HG03520 (cell line): ENCODE data around the gene JAK2.
"Not testable (repeated sequence)": the region's sequence is repeated elsewhere in the genome, so short reads cannot be mapped to it uniquely, and the experiment has no call there.

Experiments
- ATAC-seq: cut with Tn5 transposase; IDR thresholded peaks from one replicate; pipeline ENCODE4 v1.9.1; 2021; ENCODE audit warnings: mild to moderate bottlenecking, moderate library complexity; ENCODE audit not compliant: unreplicated experiment

The JAK2 gene

DNA sequence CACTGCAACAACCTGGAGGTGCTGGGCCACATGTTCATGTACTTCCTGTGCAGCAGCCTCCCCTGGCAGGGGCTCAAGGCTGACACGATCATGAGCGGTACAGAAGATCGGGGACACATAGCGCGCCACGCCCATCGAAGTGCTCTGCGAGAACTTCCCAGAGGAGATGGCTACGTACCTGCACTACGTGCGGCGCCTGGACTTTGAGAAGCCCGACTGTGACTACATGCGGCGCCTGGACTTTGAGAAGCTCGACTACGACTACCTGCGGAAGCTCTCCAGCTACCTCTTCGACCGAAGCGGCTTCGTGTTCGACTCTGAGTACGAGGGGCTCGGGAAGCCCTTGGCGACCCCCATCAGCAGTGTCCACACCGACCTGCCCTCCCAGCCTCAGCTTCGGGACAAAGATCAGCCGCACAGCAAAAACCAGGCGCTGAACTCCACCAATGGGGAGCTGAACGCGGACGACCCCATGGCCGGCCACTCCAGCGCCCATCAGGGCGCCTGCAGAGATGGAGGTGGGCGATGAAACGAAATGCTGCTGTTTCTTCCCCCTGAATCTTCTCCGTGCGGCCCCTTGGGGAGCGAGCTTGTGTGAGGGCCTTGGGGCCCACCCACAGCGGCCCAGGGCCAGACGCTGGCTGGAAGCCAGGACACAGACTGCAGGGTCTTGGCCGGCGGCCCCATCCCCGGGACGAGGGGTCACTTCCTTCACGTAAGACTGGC lies 56.5 kb downstream of the JAK2 start:
- no peak for ATAC-seq

DNA sequence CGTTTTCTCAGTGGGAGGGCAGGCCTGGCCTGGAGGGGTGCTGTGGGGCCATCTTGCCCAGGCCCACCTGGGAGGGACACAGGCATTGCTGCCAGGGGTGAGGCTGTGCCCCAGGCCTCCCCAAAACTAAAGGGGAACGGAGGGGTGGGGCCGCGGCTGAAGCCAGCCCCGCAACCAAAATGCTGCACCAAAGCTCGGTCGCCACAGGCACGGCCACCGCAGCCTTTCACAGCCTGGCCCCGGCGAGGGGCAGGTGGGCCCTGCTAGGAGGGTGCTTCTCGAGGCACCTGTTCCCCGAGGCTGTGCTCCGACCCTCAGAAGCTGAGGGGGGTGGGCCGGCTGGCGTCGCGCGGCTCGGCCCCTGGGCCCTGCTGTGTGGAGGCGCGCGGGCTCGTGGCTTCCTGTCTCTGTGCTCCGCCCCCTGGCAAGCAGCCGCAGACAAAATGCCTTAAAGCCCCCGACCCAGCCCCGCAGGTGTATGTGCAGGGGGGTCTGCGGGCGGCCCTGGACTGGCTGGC lies 57.6 kb downstream of the JAK2 start:
- no peak for ATAC-seq

DNA sequence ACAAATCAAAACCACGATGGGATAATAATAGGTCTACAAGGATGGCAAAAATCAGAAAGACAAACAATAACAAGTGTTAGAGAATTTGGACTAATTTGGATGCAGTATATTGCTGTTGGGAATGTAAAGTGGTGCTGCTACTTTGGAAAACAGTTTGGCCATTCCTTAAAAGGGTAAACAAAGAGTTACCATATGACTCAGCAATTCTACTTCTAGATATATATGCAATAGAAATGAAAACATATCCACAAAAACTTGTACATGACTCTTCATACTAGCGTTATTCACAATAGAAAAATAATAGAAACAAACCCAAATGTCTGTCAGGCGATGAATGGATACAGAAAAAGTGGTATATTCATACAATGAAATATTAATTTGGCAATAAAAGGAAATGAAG lies 58.3 kb downstream of the JAK2 start:
- ATAC-seq = no peak

DNA sequence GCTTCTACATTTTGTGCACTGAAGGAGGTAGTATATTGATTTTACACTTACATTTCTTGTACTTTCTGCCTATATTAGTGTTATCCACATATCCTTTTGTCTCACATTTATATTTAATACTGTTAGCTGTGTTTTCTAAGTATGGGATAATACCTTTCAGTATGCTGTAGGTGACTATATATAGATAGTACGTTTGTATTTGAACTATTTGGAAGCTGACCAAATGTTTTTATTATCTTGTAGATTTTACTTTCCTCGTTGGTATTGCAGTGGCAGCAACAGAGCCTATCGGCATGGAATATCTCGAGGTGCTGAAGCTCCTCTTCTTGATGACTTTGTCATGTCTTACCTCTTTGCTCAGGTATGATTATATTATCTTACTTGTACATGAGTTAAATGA lies 59.1 kb downstream of the JAK2 start:
- no peak for ATAC-seq

DNA sequence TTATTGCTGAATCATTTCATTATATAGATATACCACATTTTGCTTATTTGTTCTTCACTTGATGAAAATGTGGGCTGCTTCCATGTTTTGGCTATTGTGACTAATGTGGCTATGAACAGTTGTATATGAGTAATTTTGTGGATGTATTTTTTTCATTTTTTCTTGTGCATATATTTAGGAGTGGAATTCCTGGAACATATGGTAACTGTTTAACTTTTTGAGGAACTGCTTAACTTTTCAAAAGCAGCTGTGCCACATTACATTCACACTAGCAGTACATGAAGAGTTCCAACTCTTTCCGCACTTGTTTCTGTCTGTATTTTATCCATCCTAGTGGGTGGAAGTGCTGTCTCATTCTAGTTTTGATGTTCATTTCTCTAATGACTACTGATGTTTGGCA lies 67.8 kb downstream of the JAK2 start:
- no peak for ATAC-seq

DNA sequence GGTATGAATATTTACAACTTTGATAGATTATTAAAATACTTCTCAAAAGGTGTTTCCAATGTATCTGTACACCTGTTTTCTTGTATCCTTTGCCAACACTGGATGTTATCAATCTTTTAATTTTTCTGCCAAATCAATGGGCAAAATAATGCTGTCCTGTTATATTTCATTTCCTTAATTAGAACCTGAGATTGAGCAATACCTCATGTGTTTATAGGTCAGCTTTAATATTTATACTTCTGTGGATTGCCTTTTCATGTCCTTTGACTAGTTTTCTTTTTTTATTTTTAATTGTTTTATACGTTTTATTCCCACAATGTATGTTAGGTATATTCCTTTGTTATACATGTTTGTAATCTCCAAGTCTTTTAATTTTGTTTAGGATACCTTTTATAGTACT lies 77.6 kb downstream of the JAK2 start:
- no peak for ATAC-seq

DNA sequence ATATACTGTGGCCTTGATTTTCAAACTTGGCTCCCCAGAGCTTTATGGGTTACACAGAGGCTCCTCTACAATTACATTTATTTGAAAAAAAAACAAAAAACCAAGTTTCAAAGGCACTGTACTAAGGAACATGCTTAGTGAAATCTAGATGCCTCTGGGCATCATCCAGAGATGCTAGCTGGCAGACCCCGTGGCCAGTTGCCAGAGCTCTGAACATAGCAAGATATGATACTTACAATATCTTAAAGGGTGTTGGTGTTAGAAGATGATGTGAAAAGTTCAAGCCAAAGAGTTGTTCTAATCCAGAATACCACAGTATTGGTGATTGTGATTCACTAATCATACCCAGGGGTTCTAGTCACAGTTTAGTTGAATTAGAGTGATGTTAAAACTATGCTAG lies 87.8 kb downstream of the JAK2 start:
- no peak for ATAC-seq

DNA sequence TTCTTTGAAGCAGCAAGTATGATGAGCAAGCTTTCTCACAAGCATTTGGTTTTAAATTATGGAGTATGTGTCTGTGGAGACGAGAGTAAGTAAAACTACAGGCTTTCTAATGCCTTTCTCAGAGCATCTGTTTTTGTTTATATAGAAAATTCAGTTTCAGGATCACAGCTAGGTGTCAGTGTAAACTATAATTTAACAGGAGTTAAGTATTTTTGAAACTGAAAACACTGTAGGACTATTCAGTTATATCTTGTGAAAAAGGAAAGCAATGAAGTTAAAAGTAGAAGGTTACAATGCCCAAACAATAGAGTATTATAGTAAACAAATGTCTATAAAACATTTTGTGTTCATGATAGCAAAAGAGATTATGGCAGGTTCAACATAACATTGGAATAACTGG lies 88.6 kb downstream of the JAK2 start:
- ATAC-seq = no peak

DNA sequence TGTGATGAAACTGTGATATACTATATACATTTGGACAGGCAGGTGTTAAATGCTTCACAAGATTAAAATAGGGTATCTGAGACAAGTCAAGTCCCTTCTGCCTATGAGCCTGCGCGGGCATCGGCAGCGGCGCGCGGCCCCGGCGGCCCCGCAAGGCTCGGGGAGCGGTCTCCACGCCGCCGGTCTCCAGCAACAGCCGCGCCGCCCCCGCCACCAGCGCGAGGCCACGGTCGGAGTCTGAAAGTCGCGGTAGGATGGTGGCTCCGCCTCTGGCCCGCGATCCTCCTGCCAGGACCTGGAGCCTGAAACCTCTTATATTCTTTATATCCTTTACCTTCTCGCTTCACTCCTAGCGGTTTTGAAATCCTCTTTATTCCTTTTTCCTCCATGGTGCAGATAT lies 100.9 kb downstream of the JAK2 start:
- no peak for ATAC-seq

DNA sequence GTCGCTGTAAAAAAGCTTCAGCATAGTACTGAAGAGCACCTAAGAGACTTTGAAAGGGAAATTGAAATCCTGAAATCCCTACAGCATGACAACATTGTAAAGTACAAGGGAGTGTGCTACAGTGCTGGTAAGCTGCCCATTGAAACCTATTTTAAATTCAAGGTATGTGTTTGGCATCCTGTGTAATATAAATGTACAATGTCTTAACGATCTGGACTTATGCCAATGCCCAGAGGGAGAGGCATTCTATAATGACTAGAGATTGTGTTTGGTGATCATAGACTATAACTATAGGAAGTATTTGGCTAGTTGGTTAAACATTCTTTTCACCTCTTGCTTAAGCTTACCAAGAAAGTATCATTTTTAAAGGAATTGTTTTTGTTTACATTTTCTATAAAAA lies 104.7 kb downstream of the JAK2 start:
- no peak for ATAC-seq

DNA sequence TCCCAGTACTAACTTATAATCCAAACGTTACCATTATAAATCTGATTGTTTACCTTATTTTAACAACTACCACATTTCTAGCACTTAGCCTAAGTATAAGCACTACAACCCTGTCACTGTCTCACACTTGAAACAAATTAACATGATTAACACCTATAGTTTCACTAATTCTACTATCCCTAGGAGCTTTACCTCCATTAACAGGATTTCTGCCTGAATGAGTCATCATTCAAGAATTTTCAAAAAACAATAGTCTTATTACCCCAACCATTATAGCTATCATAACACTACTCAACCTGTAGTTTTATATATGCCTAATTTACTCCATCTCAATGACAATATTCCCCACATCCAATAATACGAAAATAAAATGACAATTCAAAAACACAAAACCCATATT lies 110.7 kb downstream of the JAK2 start:
- no peak for ATAC-seq

DNA sequence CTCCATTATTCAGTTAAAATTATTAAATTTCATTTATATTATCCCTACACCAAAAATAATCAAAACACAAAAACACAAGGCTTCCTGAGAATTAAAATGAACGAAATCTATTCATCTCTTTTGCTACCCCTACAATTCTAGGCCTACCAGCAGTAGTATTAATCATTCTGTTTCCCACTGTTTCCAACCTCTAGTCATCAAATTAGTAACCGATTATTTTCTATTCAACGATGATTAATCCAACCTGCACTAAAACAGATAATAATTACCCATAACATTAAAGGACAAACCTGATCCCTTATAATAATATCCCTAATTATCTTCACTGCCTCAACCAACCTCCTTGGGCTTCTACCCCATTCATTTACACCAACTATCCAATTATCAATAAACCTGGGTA lies 114.4 kb downstream of the JAK2 start:
- no peak for ATAC-seq

DNA sequence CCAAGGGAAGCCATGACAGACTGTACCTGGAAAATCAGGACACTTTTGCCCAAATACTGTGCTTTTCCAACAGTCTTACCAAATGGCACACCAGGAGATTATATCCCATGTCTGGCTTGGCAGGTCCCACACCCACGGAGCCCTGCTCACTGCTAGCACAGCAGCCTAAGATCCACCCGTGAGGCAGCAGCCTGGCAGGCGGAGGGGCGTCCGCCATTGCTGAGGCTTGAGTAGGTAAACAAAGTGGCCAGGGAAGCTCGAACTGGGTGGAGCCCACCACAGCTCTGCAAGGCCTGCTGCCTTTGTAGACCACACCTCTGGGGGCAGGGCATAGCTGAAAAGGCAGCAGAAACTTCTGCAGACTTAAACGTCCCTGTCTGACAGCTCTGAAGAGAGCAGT lies 116.1 kb downstream of the JAK2 start:
- ATAC-seq = not testable (repeated sequence)

DNA sequence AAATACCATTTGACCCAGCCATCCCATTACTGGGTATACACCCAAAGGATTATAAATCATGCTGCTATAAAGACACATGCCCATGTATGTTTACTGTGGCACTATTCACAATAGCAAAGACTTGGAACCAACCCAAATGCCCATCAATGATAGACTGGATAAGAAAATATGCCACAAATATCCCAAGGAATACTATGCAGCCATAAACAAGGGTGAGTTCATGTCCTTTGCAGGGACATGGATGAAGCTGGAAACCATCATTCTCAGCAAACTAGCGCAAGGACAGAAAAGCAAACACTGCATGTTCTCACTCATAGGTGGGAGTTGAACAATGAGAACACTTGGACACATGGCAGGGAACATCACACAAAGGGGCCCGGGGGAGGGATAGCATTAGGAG lies 121.4 kb downstream of the JAK2 start:
- ATAC-seq = not testable (repeated sequence)

DNA sequence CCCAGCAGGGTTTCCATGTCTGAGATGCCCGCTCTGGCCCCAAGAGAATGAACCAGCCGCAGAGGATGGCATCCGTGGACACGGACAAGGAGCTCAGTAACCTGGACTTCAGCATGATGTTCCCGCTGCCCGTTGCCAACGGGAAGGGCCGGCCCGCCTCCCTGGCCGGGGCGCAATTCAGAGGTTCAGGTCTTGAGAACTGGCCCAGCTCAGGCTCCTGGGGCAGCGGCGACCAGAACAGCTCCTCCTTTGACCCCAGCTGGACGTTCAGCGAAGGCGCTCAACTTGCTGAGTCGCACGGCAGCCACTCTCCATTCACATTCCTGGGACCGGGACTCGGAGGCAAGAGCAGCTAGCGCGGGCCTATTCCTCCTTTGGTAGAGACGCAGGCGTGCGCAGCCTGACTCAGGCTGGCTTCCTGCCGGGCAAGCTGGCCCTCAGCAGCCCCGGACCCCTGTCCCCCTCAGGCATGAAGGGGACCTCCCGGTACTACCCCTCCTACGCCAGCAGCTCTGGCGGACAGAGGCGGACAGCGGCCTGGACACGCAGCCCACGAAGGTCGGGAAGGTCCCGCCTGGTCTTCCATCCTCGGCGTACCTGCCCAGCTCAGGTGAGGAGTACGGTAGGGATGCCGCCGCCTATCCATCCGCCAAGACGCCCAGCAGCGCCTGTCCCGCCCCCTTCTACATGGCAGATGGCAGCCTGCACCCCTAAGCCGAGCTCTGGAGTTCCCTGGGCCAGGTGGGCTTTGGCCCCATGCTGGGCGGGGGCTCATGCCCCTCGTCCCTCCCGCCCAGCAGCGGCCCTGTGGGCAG lies 126.0 kb downstream of the JAK2 start:
- no peak for ATAC-seq

DNA sequence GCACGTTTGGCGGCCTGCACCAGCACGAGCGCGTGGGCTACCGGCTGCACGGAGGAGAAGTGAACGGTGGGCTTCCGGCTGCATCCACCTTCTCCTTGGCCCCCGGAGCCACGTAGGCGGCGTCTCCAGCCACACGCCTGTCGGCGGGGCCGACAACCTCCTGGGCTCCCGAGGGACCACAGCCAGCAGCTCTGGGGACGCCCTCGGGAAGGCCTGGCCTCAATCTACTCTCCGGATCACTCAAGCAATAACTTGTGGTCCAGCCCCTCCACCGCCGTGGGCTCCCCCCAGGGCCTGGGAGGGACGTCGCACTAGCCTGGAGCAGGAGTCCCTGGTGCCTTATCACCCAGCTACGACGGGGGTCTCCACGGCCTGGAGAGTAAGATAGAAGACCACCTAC lies 126.6 kb downstream of the JAK2 start:
- no peak for ATAC-seq

DNA sequence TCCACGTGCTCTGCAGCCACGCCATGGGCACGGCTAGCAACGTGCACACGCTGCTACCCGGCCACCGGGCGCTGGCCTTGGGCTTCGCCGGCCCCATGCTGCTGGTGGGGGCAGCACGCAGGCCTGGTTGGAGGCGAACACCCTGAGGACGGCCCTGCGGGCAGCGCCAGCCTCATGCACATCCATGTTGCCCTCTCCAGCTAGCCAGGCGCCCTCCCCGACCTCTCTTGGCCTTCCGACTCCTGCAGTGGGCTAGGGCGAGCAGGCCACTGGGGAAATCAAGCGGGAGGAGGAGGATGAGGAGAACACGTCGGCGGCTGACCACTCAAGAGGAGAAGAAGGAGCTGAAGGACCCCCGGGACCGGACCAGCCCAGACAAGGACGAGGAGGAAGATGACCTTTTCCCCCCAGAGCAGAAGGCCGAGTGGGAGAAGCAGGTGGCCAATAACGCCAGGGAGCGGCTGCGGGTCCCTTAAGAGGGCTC lies 127.1 kb downstream of the JAK2 start:
- ATAC-seq = no peak

DNA sequence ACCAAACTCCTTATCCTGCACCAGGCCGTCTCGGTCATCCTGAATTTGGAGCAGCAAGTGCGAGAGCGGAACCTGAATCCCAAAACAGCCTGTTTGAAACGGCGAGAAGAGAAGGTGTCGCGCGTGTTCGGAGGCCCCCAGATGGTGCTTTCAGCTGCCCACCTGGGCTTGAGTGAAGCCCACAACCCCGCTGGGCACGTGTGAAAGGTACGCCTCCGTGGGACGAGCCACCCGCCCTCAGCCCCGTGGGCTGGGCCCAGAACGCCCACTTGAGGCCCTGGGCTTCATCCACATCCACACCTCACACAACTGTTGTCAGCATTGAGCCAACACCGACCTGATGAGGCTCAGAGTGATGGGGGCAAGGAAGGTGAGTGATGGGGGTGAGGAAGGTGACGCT lies 127.6 kb downstream of the JAK2 start:
- ATAC-seq = no peak

DNA sequence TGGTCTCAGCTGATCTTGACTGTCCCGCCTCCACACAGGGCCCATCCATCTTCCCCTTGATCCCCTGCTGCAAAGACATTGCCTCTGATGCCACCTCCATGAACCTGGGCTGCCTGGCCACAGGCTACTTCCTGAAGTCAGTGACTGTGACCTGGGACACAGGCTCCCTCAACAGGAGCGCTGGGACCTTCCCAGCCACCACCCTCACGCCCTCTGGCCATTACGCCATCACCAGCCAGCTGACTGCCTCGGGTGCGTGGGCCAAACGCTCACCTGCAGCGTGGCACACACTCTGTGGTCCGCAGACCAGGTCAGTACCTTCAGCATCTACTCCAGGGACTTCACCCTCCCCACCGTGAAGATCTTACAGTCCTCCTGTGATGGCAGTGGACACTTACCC lies 128.5 kb downstream of the JAK2 start:
- no peak for ATAC-seq

DNA sequence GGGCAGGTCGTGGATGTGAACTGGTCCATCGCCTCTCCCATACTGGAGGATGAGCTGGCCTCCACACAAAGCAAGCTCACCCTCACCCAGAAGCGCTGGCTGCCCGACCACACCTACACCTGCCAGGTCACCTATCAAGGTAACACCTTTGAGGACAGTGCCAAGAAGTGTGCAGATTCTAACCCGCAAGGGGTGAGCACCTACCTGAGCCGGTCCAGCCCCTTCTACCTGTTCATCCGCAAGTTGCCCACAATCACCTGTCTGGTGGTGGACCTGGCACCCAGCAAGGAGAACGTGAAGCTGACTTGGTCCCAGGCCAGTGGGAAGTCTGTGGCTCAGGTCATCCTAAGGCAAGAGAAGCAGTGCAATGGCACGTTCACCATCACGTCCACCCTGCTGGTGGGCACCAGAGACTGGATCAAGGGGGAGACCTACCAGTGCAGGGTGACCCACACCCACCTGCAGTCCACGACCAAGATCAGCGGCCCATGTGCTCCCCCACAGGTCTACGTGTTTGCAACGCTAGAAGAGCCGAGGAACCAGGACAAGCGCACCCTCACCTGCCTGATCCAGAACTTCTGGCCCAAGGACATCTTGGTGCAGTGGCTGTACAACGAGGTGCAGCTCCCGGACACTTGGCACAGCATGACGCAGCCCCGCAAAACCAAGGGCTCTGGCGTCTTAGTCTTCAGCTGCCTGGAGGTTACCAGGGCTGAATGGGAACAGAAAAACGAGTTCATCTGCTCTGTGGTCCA lies 129.1 kb downstream of the JAK2 start:
- ATAC-seq = no peak

DNA sequence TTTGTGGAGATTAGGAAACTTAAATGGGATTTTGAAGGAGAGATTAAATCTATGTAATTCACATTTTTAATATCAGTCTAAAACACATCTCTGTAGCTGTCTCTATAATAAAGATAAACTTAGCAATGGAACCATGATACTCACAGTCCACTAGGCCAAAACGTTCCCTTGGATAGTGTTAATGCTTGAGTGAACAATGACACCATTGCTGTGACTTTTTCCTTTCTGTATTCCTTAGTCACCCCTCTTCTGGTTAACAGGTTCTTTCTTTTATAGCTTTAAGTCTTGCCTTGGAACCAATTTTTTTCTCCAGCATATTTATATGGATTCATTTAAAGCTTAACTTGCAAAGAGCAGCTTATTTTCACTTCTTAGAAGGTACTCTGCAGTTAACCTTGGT lies 137.0 kb downstream of the JAK2 start:
- no peak for ATAC-seq
